KMS-11 (cell line): ENCODE data around the gene FSTL5.
"Not testable (repeated sequence)": the region's sequence is repeated elsewhere in the genome, so short reads cannot be mapped to it uniquely, and the experiment has no call there.

Experiments used
- H2AFZ ChIP-seq: fragments of 200-600 bp; sonication (generic); 2 replicates; pipeline ENCODE4 v1.6.1; 2016; ENCODE audit warnings: antibody characterized with exemption, mixed run types, low read depth
- H3K27ac ChIP-seq: fragments of 200-600 bp; sonication (generic); 2 replicates; pipeline ENCODE4 v1.6.1; 2016; ENCODE audit warnings: mild to moderate bottlenecking, mixed run types
- H3K27me3 ChIP-seq: fragments of 200-600 bp; sonication (generic); 2 replicates; pipeline ENCODE4 v1.6.1; 2017; ENCODE audit warnings: mild to moderate bottlenecking, low read depth, mixed run types, moderate library complexity; ENCODE audit not compliant: insufficient read depth
- H3K36me3 ChIP-seq: fragments of 200-600 bp; sonication (generic); 2 replicates; pipeline ENCODE4 v1.6.1; 2017; ENCODE audit warnings: mild to moderate bottlenecking, mixed run types; ENCODE audit not compliant: insufficient read depth
- H3K4me1 ChIP-seq: fragments of 200-600 bp; sonication (generic); 2 replicates; pipeline ENCODE4 v1.6.1; 2016; ENCODE audit warnings: mild to moderate bottlenecking, low read depth, mixed run types; ENCODE audit not compliant: poor library complexity, severe bottlenecking
- H3K4me2 ChIP-seq: fragments of 200-600 bp; sonication (generic); 2 replicates; pipeline ENCODE4 v1.7.0; 2016; ENCODE audit warnings: mild to moderate bottlenecking, mixed run types
- H3K4me3 ChIP-seq: fragments of 200-600 bp; sonication (generic); IDR thresholded peaks from 2 replicates; pipeline ENCODE4 v1.6.1; 2017; ENCODE audit warnings: low read depth, low read length, mixed read lengths; ENCODE audit not compliant: insufficient read depth
- H3K79me2 ChIP-seq: fragments of 200-600 bp; sonication (generic); 2 replicates; pipeline ENCODE4 v1.6.1; 2016; ENCODE audit warnings: low read depth, mixed run types; ENCODE audit not compliant: insufficient read depth
- H3K9ac ChIP-seq: fragments of 200-600 bp; sonication (generic); 2 replicates; pipeline ENCODE4 v1.6.1; 2016; ENCODE audit warnings: mild to moderate bottlenecking, mixed run types
- H4K20me1 ChIP-seq: fragments of 200-600 bp; sonication (generic); 2 replicates; pipeline ENCODE4 v1.6.1; 2016; ENCODE audit warnings: mild to moderate bottlenecking, mixed run types; ENCODE audit not compliant: insufficient read depth
- TF ChIP-seq, protein P1 (sequence below): fragments of 200-600 bp; sonication (generic); conservative IDR thresholded peaks from 2 replicates; pipeline ENCODE4 v1.6.1; 2017; ENCODE audit warnings: low read depth, mild to moderate bottlenecking, antibody characterized with exemption, low read length, moderate library complexity, mixed read lengths

FSTL5 gene

GRCh38 chr4:161791796-161792556 lies 371.8 kb downstream of the FSTL5 start:
- Histone ChIP-seq H3K4me1 (no peaks in the 10 kb centered on the region), H4K20me1 (no peaks in the 10 kb centered on the region), H3K27ac (no peak overlapping the region), H3K4me2 (no peak overlapping the region), H3K79me2 (no peaks in the 10 kb centered on the region), H3K4me3 (no peak overlapping the region), H3K9ac (no peak overlapping the region), H3K27me3 (no peaks in the 10 kb centered on the region), H3K36me3 (no peaks in the 10 kb centered on the region), H2AFZ (no peak overlapping the region)
- TF ChIP-seq, protein P1, sequence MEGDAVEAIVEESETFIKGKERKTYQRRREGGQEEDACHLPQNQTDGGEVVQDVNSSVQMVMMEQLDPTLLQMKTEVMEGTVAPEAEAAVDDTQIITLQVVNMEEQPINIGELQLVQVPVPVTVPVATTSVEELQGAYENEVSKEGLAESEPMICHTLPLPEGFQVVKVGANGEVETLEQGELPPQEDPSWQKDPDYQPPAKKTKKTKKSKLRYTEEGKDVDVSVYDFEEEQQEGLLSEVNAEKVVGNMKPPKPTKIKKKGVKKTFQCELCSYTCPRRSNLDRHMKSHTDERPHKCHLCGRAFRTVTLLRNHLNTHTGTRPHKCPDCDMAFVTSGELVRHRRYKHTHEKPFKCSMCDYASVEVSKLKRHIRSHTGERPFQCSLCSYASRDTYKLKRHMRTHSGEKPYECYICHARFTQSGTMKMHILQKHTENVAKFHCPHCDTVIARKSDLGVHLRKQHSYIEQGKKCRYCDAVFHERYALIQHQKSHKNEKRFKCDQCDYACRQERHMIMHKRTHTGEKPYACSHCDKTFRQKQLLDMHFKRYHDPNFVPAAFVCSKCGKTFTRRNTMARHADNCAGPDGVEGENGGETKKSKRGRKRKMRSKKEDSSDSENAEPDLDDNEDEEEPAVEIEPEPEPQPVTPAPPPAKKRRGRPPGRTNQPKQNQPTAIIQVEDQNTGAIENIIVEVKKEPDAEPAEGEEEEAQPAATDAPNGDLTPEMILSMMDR = no peak

- TF ChIP-seq, protein P1 = no peak
- Histone ChIP-seq H3K27ac (no peak overlapping the region), H3K4me2 (no peak overlapping the region), H3K4me1 (no peaks in the 10 kb centered on the region), H3K9ac (no peak overlapping the region), H4K20me1 (no peaks in the 10 kb centered on the region), H3K27me3 (no peaks in the 10 kb centered on the region), H3K79me2 (no peaks in the 10 kb centered on the region), H2AFZ (no peak overlapping the region), H3K4me3 (no peak overlapping the region), H3K36me3 (no peaks in the 10 kb centered on the region)
Measured at GRCh38 chr4:161767116-161767515, 396.7 kb downstream of the FSTL5 start.

DNA sequence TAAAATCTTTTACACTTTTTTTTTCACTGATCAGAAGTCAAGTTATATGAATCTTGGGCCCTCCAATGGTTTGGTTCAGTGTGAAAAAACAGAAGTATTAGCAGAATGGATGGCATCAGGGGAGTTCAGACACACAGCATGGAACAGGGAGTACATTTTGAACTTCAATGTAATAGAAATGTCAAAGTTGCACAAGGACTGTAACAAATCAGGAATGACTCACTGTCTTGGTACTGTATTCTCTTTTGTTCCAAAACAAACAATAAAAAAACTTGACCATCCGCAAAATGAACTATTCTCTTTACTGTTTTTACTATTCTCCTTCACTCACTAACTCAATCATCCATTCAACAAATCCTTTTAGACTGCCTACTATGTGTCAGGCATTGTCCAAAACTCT lies 401.0 kb downstream of the FSTL5 start:
- TF ChIP-seq, protein P1 = no peak
- no peak overlapping the region for H3K4me3 ChIP-seq
- H3K9ac ChIP-seq = no peak overlapping the region
- no peak overlapping the region for H3K4me2 ChIP-seq
- no peaks in the 10 kb centered on the region for H3K27me3 ChIP-seq
- no peaks in the 10 kb centered on the region for H3K36me3 ChIP-seq
- H3K79me2 ChIP-seq = no peaks in the 10 kb centered on the region
- no peak overlapping the region for H3K27ac ChIP-seq
- H4K20me1 ChIP-seq = no peaks in the 10 kb centered on the region
- H2AFZ ChIP-seq = no peak overlapping the region
- H3K4me1 ChIP-seq = no peaks in the 10 kb centered on the region

DNA sequence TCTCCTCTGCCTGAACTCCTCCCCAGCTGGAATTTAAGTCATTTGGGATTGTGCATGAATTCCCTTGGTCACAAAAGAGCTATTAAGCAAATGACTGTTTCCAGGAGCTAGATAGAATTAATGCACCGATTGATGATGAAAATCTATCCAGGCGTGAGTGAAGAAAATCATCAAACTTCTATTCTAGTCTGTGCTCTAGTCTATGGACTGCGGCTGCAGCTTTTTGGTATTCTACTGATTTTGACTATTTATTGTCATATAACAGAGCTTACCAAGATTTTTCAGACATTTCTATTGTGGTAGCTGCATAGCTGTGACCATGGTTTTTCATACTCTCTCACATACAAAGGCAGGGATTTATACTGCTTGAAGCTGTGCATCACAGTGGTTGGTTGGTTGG lies 403.8 kb downstream of the FSTL5 start:
- Histone ChIP-seq H3K4me1 (no peaks in the 10 kb centered on the region), H3K9ac (no peak overlapping the region), H4K20me1 (no peaks in the 10 kb centered on the region), H3K36me3 (no peaks in the 10 kb centered on the region), H3K27ac (no peak overlapping the region), H3K4me3 (no peak overlapping the region), H3K79me2 (no peaks in the 10 kb centered on the region), H2AFZ (no peak overlapping the region), H3K27me3 (no peaks in the 10 kb centered on the region), H3K4me2 (no peak overlapping the region)
- TF ChIP-seq, protein P1 = no peak

- not testable (repeated sequence) for H3K27ac ChIP-seq, H3K79me2 ChIP-seq, H3K4me3 ChIP-seq, H4K20me1 ChIP-seq, H3K4me1 ChIP-seq, H3K9ac ChIP-seq, H3K4me2 ChIP-seq, H3K27me3 ChIP-seq, H3K36me3 ChIP-seq, H2AFZ ChIP-seq
Measured at GRCh38 chr4:161758412-161758811, 405.4 kb downstream of the FSTL5 start.
